Measurements from ENCODE around the gene ANKRD42. TPM values are rescaled to one million over a fixed set of nuclear protein-coding genes. Genes with fewer than 3 reads are reported as not detected.

The ANKRD42 gene
- total and polyA plus RNA-seq, 2 of the 8 experiments (the other 6 are each of a cell fraction or from before 2014, with no cell fraction given) = 2.0 to 5.5 TPM

DNA sequence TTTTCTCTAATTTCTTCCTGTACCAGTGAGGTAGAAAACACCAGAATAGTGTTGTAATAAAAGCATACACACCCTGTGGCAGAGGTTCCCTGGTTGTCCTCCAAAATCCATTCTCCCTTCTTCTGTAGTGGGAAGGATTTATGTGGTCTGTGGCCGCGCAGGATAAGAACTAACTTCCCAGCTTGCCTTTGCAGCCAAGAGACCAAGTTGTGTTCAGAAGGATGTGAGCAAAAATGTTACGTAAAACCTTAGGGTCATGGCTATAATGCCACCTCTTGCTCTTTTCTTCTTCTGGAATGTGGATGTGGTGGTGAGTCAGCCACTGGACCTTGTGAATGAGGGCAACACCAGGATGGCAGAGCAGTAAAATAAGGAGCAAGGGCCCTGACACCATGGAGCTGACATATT, 64.3 kb downstream of the ANKRD42 start:
- Histone ChIP-seq H4K8ac (ENCODE audit: extremely low read depth, insufficient read depth, low read length) (no peak overlapping the region), H3K79me1 (ENCODE audit: low read depth, low read length) (peaks cover 4% of the 10 kb centered on the region; the same call in 1 of the 2 replicates), H2BK5ac (ENCODE audit: low read depth, low read length) (no peak overlapping the region), H3K56ac (replicated peaks; ENCODE audit: insufficient read length, low read depth, low read length) (no peak overlapping the region), H3K23ac (ENCODE audit: insufficient read length) (no peak overlapping the region), H3K79me2 (ENCODE audit: control insufficient read depth in 1 of 2, insufficient read depth in 2 of 2, low read length in 2 of 2) (no peaks in the 10 kb centered on the region), H2BK120ac (replicated peaks; ENCODE audit: low read depth, low read length) (no peak overlapping the region), H3K9ac (replicated peaks in 1 of 4; ENCODE audit: extremely low read depth in 1 of 4, low read depth in 3 of 4, low read length in 3 of 4) (no peak overlapping the region), H2BK15ac (ENCODE audit: low read length) (no peak overlapping the region), H3K4me2 (ENCODE audit: insufficient read depth in 1 of 2, low read depth in 2 of 2, low read length in 2 of 2) (no peak overlapping the region), H3K4me1 (replicated peaks in 1 of 4; ENCODE audit: control insufficient read depth in 3 of 4, insufficient read depth in 4 of 4, low read length in 3 of 4) (no peaks in the 10 kb centered on the region), H4K20me1 (replicated peaks in 1 of 2; ENCODE audit: control insufficient read depth in 1 of 2, insufficient read depth in 2 of 2, low read length in 2 of 2) (peaks cover 0 to 1% of the 10 kb centered on the region in 2 experiments), H2BK12ac (ENCODE audit: low read depth, low read length) (no peak overlapping the region), H3K36me3 (ENCODE audit: control insufficient read depth in 2 of 4, insufficient read depth in 4 of 4, low read length in 3 of 4) (peaks cover 0 to 25% (median 2%) of the 10 kb centered on the region in 4 experiments; a peak in 3 of 8 replicates), H3K4me3 (ENCODE audit: extremely low read depth in 1 of 4, insufficient read depth in 2 of 4, low read depth in 3 of 4, low read length in 4 of 4) (no peak overlapping the region), H3K14ac (ENCODE audit: insufficient read length) (no peak overlapping the region), H2AFZ (ENCODE audit: low read length) (no peak overlapping the region), H4K91ac (replicated peaks; ENCODE audit: insufficient read length, low read length) (no peak overlapping the region), H3K9me3 (ENCODE audit: insufficient read depth in 2 of 2, low read depth in 1 of 2, low read length in 1 of 2) (no peaks in the 10 kb centered on the region), H4K5ac (ENCODE audit: insufficient read length, low read depth, low read length) (no peak overlapping the region), H3K27me3 (replicated peaks in 1 of 4; ENCODE audit: control insufficient read depth in 3 of 4, extremely low read depth in 1 of 4, insufficient read depth in 3 of 4, low read length in 3 of 4) (no peaks in the 10 kb centered on the region), H3K4ac (replicated peaks; ENCODE audit: insufficient read length, low read depth, low read length) (no peak overlapping the region), H2AK5ac (ENCODE audit: low read depth, low read length) (no peak overlapping the region), H3K23me2 (ENCODE audit: low read depth, low read length) (no peaks in the 10 kb centered on the region), H2BK20ac (ENCODE audit: low read length) (no peak overlapping the region), H3K18ac (ENCODE audit: extremely low read depth, low read length) (no peak overlapping the region), H3K27ac (ENCODE audit: low read depth, low read length) (no peak overlapping the region)
- FAIRE-seq = no peak
- WGBS, 2 experiments (ENCODE audit: extremely low coverage in 1 of 2, insufficient coverage in 1 of 2, insufficient read length in 1 of 2, insufficient replicate concordance in 2 of 2, low coverage in 1 of 2, low lambda C conversion rate in 2 of 2, missing lambda C conversion rate in 1 of 2) = 90% methylated on average over 3 of the region's 3 CpGs; no CpG with 5 or more reads in 1 of the 2 experiments
- DNase-seq (ENCODE audit: low read depth in 1 of 2, low spot score in 2 of 2) = no peak
- ChIA-PET POLR2A (ENCODE audit: partially characterized antibody) (no interaction called here), CTCF (ENCODE audit: partially characterized antibody) (interaction anchor here (0.6 to 4.3 kb wide), 4 partner anchors 7 to 332 kb away, joined by 3 to 38 read pairs (median 6); no protein-coding TSS in a partner anchor)
- TF ChIP-seq CREB1 (IDR thresholded peaks at IDR 0.05) = no peak
- TF ChIP-seq POU5F1 (IDR thresholded peaks at IDR 0.05; ENCODE audit: low read depth, low read length) = no peak
- TF ChIP-seq GABPA (IDR thresholded peaks at IDR 0.05; ENCODE audit: borderline replicate concordance, insufficient read depth, low read length) = no peak
- TF ChIP-seq EP300 (IDR thresholded peaks at IDR 0.05; ENCODE audit: borderline replicate concordance in 1 of 2, low read depth in 2 of 2, low read length in 2 of 2) = no peak
- no peak for TF ChIP-seq SUZ12 (IDR thresholded peaks at IDR 0.05; ENCODE audit: low read length)
- TF ChIP-seq CHD2 (IDR thresholded peaks at IDR 0.05; ENCODE audit: low read length) = no peak
- no peak for TF ChIP-seq ZNF274 (IDR thresholded peaks at IDR 0.05; ENCODE audit: borderline replicate concordance, extremely low read depth, low read length)
- TF ChIP-seq CTBP2 (IDR thresholded peaks at IDR 0.05; ENCODE audit: borderline replicate concordance, insufficient read depth, insufficient read length, low read length) = no peak
- TF ChIP-seq SIN3A (conservative IDR thresholded peaks at IDR 0.05 in 1 of 2, IDR thresholded peaks at IDR 0.05 in 1 of 2; ENCODE audit: low read depth in 1 of 2, low read length in 2 of 2) = no peak
- TF ChIP-seq MAX (IDR thresholded peaks at IDR 0.05) = no peak
- TF ChIP-seq EZH2 (IDR thresholded peaks at IDR 0.05; ENCODE audit: low read depth, low read length, severe bottlenecking) = no peak
- no peak for TF ChIP-seq ATF2 (IDR thresholded peaks at IDR 0.05; ENCODE audit: low read length)

All from H1 (cell line).